OCI-LY3 (cell line): Measurements from ENCODE around the gene MYOCD.

Experiments used
- H2AFZ ChIP-seq: fragments of 200-600, 300-600 bp; shearing (Covaris generic); 2 replicates; pipeline ENCODE4 v1.6.0; 2014; ENCODE audit warnings: antibody characterized with exemption, low read depth, low read length
- H3K27ac ChIP-seq: fragments of 200-600, 300-600 bp; sonication (generic); 2 replicates; pipeline ENCODE4 v1.5.1; 2014; ENCODE audit warnings: mild to moderate bottlenecking, low read length, moderate library complexity, mixed read lengths
- H3K27me3 ChIP-seq: fragments of 200-600, 300-600 bp; sonication (generic); 2 replicates; pipeline ENCODE4 v1.6.1; 2014; ENCODE audit warnings: low read depth, low read length, mixed read lengths
- H3K36me3 ChIP-seq: fragments of 200-600, 300-600 bp; sonication (generic); replicated peaks from 2 replicates; pipeline ENCODE3; 2014; ENCODE audit warnings: low read depth, low read length, mixed read lengths
- H3K4me1 ChIP-seq: fragments of 300-600, 200-600 bp; sonication (generic); 2 replicates; pipeline ENCODE4 v1.6.1; 2014; ENCODE audit warnings: low read length, mixed read lengths
- H3K4me2 ChIP-seq: fragments of 200-600, 300-600 bp; sonication (generic); 2 replicates; pipeline ENCODE4 v1.6.1; 2014; ENCODE audit warnings: low read length, mixed read lengths
- H3K4me3 ChIP-seq: fragments of 300-600, 200-600 bp; sonication (generic); 2 replicates; pipeline ENCODE4 v1.5.1; 2014; ENCODE audit warnings: antibody characterized with exemption, mild to moderate bottlenecking, low read length, moderate library complexity
- H3K79me2 ChIP-seq: fragments of 300-600, 200-600 bp; shearing (Covaris generic); 2 replicates; pipeline ENCODE4 v1.6.1; 2014; ENCODE audit warnings: mild to moderate bottlenecking, low read length, mixed read lengths
- H3K9ac ChIP-seq: fragments of 300-600, 200-600 bp; shearing (Covaris generic); 2 replicates; pipeline ENCODE4 v1.6.0; 2014; ENCODE audit warnings: mild to moderate bottlenecking, low read length, moderate library complexity
- H3K9me3 ChIP-seq: fragments of 200-600, 300-600 bp; shearing (Covaris generic); 2 replicates; pipeline ENCODE4 v1.6.1; 2014; ENCODE audit warnings: low read length, mixed read lengths; ENCODE audit not compliant: insufficient read depth
- H4K20me1 ChIP-seq: fragments of 200-600, 300-600 bp; sonication (generic); 2 replicates; pipeline ENCODE4 v1.6.1; 2016; ENCODE audit warnings: low read length, mixed read lengths; ENCODE audit not compliant: insufficient read depth
- EZH2phosphoT487 ChIP-seq: fragments of 200-600 bp; shearing (Covaris generic); IDR thresholded peaks from 2 replicates; pipeline ENCODE4 v1.6.1; 2018; ENCODE audit warnings: antibody characterized with exemption, mixed run types, low read depth
- TF ChIP-seq, protein P1 (sequence below): fragments of 200-600, 300-600 bp; sonication (generic); IDR thresholded peaks from 2 replicates; pipeline ENCODE4 v1.5.1; 2014; ENCODE audit warnings: antibody characterized with exemption, low read length, low read depth

The MYOCD gene

GRCh38 chr17:12643822-12644221 is 21.9 kb upstream of the MYOCD start:
- H3K4me1 ChIP-seq, result peaks cover 40% of the 10 kb centered on the region
- H3K9me3 ChIP-seq, result no peaks in the 10 kb centered on the region
- no peaks in the 10 kb centered on the region for H3K36me3 ChIP-seq
- H2AFZ ChIP-seq, result no peak overlapping the region
- H4K20me1 ChIP-seq, result no peaks in the 10 kb centered on the region
- TF ChIP-seq, protein P1, sequence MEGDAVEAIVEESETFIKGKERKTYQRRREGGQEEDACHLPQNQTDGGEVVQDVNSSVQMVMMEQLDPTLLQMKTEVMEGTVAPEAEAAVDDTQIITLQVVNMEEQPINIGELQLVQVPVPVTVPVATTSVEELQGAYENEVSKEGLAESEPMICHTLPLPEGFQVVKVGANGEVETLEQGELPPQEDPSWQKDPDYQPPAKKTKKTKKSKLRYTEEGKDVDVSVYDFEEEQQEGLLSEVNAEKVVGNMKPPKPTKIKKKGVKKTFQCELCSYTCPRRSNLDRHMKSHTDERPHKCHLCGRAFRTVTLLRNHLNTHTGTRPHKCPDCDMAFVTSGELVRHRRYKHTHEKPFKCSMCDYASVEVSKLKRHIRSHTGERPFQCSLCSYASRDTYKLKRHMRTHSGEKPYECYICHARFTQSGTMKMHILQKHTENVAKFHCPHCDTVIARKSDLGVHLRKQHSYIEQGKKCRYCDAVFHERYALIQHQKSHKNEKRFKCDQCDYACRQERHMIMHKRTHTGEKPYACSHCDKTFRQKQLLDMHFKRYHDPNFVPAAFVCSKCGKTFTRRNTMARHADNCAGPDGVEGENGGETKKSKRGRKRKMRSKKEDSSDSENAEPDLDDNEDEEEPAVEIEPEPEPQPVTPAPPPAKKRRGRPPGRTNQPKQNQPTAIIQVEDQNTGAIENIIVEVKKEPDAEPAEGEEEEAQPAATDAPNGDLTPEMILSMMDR, result no peak
- TF ChIP-seq EZH2phosphoT487, result no peak
- H3K4me3 ChIP-seq, result no peak overlapping the region
- H3K27me3 ChIP-seq, result no peaks in the 10 kb centered on the region
- H3K27ac ChIP-seq, result no peak overlapping the region
- 0 out of 2 replicates have a peak, but pooled peaks cover 4% of the 10 kb centered on the region for H3K79me2 ChIP-seq
- no peak overlapping the region for H3K9ac ChIP-seq
- H3K4me2 ChIP-seq, result no peak overlapping the region

GRCh38 chr17:12644623-12645022 is 21.1 kb upstream of the MYOCD start:
- Histone ChIP-seq H2AFZ (no peak overlapping the region), H3K79me2 (no peaks in the 10 kb centered on the region), H3K27ac (no peak overlapping the region), H3K4me2 (no peak overlapping the region), H3K9me3 (no peaks in the 10 kb centered on the region), H3K4me3 (no peak overlapping the region), H3K4me1 (peaks cover 32% of the 10 kb centered on the region), H4K20me1 (no peaks in the 10 kb centered on the region), H3K36me3 (no peaks in the 10 kb centered on the region), H3K27me3 (no peaks in the 10 kb centered on the region), H3K9ac (no peak overlapping the region)
- TF ChIP-seq EZH2phosphoT487, result no peak
- TF ChIP-seq, protein P1, result no peak

GRCh38 chr17:12646761-12647422 is 18.8 kb upstream of the MYOCD start:
- H3K4me1 ChIP-seq, result peaks cover 9% of the 10 kb centered on the region
- H2AFZ ChIP-seq, result no peak overlapping the region
- no peaks in the 10 kb centered on the region for H3K27me3 ChIP-seq
- H3K9ac ChIP-seq, result no peak overlapping the region
- no peaks in the 10 kb centered on the region for H3K9me3 ChIP-seq
- no peak overlapping the region for H3K27ac ChIP-seq
- H3K79me2 ChIP-seq, result no peaks in the 10 kb centered on the region
- no peaks in the 10 kb centered on the region for H4K20me1 ChIP-seq
- TF ChIP-seq, protein P1, result no peak
- TF ChIP-seq EZH2phosphoT487, result no peak
- no peaks in the 10 kb centered on the region for H3K36me3 ChIP-seq
- H3K4me2 ChIP-seq, result no peak overlapping the region
- H3K4me3 ChIP-seq, result no peak overlapping the region

GRCh38 chr17:12648498-12648897 is 17.2 kb upstream of the MYOCD start:
- H3K4me1 ChIP-seq, result no peaks in the 10 kb centered on the region
- no peak for TF ChIP-seq EZH2phosphoT487
- TF ChIP-seq, protein P1, result no peak
- H3K36me3 ChIP-seq, result no peaks in the 10 kb centered on the region
- H3K9me3 ChIP-seq, result no peaks in the 10 kb centered on the region
- H3K27ac ChIP-seq, result no peak overlapping the region
- no peaks in the 10 kb centered on the region for H3K27me3 ChIP-seq
- no peaks in the 10 kb centered on the region for H3K79me2 ChIP-seq
- no peak overlapping the region for H3K4me3 ChIP-seq
- H3K9ac ChIP-seq, result no peak overlapping the region
- no peak overlapping the region for H3K4me2 ChIP-seq
- no peaks in the 10 kb centered on the region for H4K20me1 ChIP-seq
- no peak overlapping the region for H2AFZ ChIP-seq
